ENCODE measurements around the gene SUCLG2. TPM values are rescaled to one million over a fixed set of nuclear protein-coding genes. Genes with fewer than 3 reads are reported as not detected.
A peak's percentile ranks its signal among the peaks of the same experiment; 100 is the strongest.

SUCLG2 gene
- total RNA-seq, 2 donors from 2014 or later = 43.8 to 48.1 TPM

DNA sequence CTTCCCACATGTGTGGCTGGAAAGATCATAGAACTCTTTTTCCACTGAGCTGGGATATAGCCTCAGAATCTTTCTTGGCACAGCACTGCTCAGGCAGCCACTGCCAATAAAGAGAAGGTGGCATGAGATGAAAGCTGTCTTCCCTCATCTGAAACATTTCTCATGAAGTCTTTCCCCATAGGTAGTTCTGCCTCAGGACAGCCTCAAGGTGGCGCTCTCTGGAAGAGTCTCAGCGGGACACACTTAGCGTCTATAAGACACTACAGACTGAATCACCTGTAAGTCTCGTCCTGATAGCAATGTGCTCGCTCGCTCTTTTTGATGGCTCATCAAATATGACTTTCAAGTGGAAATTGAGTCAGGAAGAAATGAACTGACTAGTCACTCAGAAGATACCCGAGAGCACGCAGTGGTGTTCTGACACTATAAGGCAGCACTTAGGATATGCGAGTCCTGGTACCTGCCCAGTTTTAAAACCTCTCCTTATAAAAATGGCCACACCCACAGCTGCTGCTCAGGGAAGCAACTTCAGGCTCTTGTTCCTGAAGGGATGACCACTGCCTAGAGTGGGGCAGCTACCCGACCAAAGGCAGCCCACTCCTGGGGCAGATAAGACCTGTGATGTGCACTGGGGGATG is 269.5 kb downstream of the SUCLG2 start:
- no peak overlapping the region for H3K4me3 Mint-ChIP-seq
- H3K27ac Mint-ChIP-seq = no peak overlapping the region
- ATAC-seq (no peak), DNase-seq (peak in 1 of 3 donors; percentile 24)
- no peaks in the 10 kb centered on the region for H3K27me3 Mint-ChIP-seq
- peaks cover 13% of the 10 kb centered on the region for H3K36me3 Mint-ChIP-seq (ENCODE audit: low read depth)
- peaks cover 2% of the 10 kb centered on the region for H3K4me1 Mint-ChIP-seq
- no peaks in the 10 kb centered on the region for H3K9me3 ChIP-seq (ENCODE audit: control insufficient read depth, low read length, poor library complexity, severe bottlenecking)

DNA sequence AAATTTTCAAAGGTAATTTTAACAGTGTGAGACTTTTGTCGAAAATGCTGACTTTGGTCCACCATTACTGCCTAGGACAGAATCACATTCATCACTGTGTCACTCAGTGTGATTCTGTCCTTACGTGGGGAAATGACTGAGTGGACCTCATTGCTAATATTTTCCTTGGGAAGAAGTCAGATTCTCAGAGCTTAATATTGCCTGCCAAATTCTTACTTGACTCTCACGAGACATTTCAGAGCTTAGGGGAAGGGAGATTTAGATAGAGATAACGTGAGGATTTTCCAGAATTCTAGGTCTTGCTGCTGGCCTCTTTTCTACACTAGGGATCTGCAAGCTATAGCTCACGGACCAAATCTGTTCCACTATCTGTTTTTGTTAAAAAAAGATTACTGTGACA is 270.4 kb downstream of the SUCLG2 start:
- no peak overlapping the region for H3K27ac Mint-ChIP-seq
- H3K4me1 Mint-ChIP-seq = peaks cover 4% of the 10 kb centered on the region
- no peaks in the 10 kb centered on the region for H3K9me3 ChIP-seq (ENCODE audit: control insufficient read depth, low read length, poor library complexity, severe bottlenecking)
- no peak overlapping the region for H3K4me3 Mint-ChIP-seq
- ATAC-seq (no peak), DNase-seq (no peak)
- peaks cover 17% of the 10 kb centered on the region for H3K36me3 Mint-ChIP-seq (ENCODE audit: low read depth)
- no peaks in the 10 kb centered on the region for H3K27me3 Mint-ChIP-seq

DNA sequence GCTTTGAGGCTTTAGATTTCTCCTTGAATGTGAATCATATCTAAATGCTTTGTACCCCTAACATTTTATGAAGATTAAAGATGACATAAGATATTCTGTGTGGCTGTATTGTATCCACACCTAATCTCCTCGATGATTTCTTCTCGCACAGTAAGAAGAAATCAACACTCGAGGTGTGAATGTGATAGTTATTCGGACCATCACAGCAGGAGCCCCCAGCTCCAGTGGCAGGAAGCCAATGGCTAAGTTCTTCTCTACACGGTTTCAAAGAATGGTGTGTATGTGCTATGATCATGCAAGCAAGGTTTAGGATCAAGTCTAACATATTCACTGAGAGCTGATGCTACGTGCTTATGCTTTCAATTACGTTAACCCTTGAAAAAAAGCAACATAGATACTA is 271.0 kb downstream of the SUCLG2 start:
- no peaks in the 10 kb centered on the region for H3K27me3 Mint-ChIP-seq
- H3K4me1 Mint-ChIP-seq = peaks cover 4% of the 10 kb centered on the region
- no peak overlapping the region for H3K4me3 Mint-ChIP-seq
- peaks cover 15% of the 10 kb centered on the region for H3K36me3 Mint-ChIP-seq (ENCODE audit: low read depth)
- no peak overlapping the region for H3K27ac Mint-ChIP-seq
- ATAC-seq (no peak), DNase-seq (no peak)
- H3K9me3 ChIP-seq (ENCODE audit: control insufficient read depth, low read length, poor library complexity, severe bottlenecking) = no peaks in the 10 kb centered on the region

DNA sequence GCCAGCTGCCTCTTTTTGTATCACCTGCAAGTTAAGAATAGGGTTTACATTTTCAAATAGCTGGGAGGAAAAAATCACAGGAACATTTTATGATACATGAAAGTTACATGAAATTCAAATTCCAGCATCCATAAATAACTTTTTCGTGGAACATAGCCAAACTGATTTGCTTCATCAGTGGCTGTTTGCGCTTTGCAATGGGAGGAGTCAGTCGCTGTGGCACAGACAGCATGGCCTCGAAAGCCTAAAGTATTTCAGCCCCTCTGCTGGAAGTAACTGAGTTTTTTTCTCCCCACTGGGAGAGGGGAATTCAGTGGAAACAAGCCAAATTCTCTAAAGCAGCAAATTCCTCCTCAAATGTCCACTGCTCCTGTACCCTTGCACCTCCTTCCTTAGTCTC is 271.9 kb downstream of the SUCLG2 start:
- DNase-seq = no peak
- Mint-ChIP-seq H3K4me3 (no peak overlapping the region), H3K27me3 (no peaks in the 10 kb centered on the region), H3K36me3 (ENCODE audit: low read depth) (peaks cover 10% of the 10 kb centered on the region), H3K27ac (no peak overlapping the region), H3K4me1 (peaks cover 5% of the 10 kb centered on the region)
- ATAC-seq = no peak
- H3K9me3 ChIP-seq (ENCODE audit: control insufficient read depth, low read length, poor library complexity, severe bottlenecking) = no peaks in the 10 kb centered on the region

DNA sequence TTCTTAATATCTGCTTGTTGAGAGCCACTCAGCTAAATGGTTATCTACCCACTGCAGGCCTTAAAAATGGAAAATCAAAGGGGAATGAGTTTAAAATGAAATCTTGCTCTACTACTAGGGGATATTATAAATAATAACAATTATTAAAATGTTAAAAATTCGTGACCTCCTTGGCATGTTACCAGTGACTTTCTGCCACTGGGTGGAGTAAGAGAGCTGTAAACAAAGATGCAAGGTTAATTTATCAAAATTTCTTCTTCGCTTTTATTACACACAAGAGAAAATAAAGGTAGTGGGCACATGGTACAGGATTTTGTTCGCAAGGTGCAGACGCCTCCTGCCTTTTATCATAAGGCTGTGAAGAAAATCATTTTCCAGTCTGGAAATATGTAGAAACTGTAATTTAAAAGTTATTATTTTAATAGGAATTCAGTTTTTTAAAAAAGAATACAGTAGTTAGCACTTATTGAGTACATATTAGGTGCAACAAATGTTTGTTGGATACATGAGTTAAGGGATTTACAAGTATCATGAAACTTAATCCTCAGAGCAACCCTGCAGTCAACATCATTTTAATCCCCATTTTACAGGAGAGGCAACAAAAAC is 272.6 kb downstream of the SUCLG2 start:
- H3K36me3 Mint-ChIP-seq (ENCODE audit: low read depth) = peaks cover 8% of the 10 kb centered on the region
- no peak for DNase-seq
- peaks cover 6% of the 10 kb centered on the region for H3K4me1 Mint-ChIP-seq
- H3K27me3 Mint-ChIP-seq = no peaks in the 10 kb centered on the region
- no peak for ATAC-seq
- H3K27ac Mint-ChIP-seq = no peak overlapping the region
- no peaks in the 10 kb centered on the region for H3K9me3 ChIP-seq (ENCODE audit: control insufficient read depth, low read length, poor library complexity, severe bottlenecking)
- H3K4me3 Mint-ChIP-seq = no peak overlapping the region

DNA sequence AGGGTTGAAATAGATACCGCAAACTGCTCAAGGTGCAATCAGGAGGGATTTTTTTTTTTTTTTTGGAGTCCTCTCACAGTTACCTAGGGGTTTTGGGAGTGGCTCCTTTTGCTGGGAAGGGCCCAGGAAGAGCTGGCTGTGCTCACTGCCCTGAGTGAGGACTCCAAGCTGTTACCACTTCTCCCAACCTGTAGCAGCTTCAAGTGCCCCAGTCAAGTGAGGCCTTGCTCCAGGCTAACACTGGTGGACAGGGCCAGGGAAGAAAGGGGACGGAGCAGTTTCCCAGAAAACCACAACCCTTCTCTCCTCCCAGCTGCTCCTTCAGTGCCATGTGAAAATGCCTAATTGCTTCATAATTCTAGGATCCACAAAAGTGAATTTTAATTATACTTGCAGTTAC is 274.3 kb downstream of the SUCLG2 start:
- peak overlapping the region; percentile 56 for H3K4me3 Mint-ChIP-seq
- no peak for ATAC-seq
- peaks cover 9% of the 10 kb centered on the region for H3K36me3 Mint-ChIP-seq (ENCODE audit: low read depth)
- no peak for DNase-seq
- no peaks in the 10 kb centered on the region for H3K27me3 Mint-ChIP-seq
- no peak overlapping the region for H3K27ac Mint-ChIP-seq
- peaks cover 6% of the 10 kb centered on the region for H3K4me1 Mint-ChIP-seq
- no peaks in the 10 kb centered on the region for H3K9me3 ChIP-seq (ENCODE audit: control insufficient read depth, low read length, poor library complexity, severe bottlenecking)

DNA sequence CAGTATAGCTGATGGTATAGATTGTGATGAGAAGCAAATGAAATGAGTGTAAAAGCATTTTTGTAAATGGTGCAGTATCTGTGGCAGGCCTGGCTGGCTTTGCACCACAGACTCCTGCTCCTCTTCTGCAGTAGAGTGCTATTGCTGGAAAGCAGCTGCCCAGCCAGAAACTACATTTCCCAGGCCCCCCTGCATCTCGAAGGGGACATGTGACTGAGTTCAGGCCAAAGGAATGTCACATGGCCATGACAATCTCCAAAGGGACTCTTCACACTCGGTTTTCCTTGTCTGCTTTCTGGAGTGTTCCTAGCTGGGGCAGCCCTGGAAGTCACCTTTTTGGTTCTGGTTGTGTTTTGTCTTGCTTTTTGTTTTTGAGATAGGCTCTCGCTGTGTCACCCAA is 277.1 kb downstream of the SUCLG2 start:
- ATAC-seq = no peak

DNA sequence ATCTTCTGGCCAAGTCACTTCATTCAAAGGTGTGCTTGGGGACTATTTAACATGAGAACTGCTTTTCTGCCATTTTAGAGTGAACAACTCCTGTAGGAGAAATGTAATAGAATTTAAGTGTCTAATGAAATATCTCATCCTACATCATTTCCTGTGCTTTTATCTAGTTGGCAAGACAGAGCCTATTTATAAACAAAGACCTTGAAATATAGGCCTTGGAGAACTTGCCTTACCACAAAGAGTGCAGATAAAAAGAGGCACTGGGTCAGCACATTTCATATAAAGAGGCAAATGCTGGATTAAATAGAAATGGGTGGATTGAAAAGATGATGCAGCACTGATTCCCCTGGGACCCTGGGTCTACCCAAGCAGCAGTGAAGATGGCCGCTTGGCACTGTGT is 278.0 kb downstream of the SUCLG2 start:
- DNase-seq (no peak), ATAC-seq (no peak)
- H3K27ac Mint-ChIP-seq = no peak overlapping the region
- no peaks in the 10 kb centered on the region for H3K27me3 Mint-ChIP-seq
- H3K9me3 ChIP-seq (ENCODE audit: control insufficient read depth, low read length, poor library complexity, severe bottlenecking) = no peaks in the 10 kb centered on the region
- H3K4me1 Mint-ChIP-seq = peaks cover 6% of the 10 kb centered on the region
- peaks cover 9% of the 10 kb centered on the region for H3K36me3 Mint-ChIP-seq (ENCODE audit: low read depth)
- H3K4me3 Mint-ChIP-seq = no peak overlapping the region

More for the DNA sequence above, 277.1 kb downstream of the SUCLG2 start:
- no peak for DNase-seq
- no peaks in the 10 kb centered on the region for H3K27me3 Mint-ChIP-seq
- H3K9me3 ChIP-seq (ENCODE audit: control insufficient read depth, low read length, poor library complexity, severe bottlenecking) = no peaks in the 10 kb centered on the region
- no peak overlapping the region for H3K4me3 Mint-ChIP-seq
- H3K4me1 Mint-ChIP-seq = peaks cover 6% of the 10 kb centered on the region
- peaks cover 9% of the 10 kb centered on the region for H3K36me3 Mint-ChIP-seq (ENCODE audit: low read depth)
- H3K27ac Mint-ChIP-seq = no peak overlapping the region

DNA sequence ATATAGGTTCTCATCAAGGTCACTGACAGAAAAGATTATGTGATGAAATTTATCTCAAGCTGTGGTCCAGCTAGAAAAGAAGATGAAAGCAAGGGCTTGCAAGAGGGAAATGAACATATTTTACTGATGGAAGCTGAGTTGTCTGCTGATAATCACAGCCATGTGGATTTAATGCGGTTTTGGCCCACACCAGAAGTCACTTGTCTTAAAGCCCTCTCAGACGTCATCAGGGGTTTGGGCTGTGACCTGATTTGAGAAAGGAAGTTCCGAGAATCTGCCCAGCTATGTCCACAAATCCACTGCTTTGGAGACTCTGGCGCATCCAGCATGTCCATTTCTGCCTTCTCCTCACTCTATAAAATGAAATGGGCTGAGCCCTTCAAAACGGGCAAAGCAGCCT is 278.4 kb downstream of the SUCLG2 start:
- Mint-ChIP-seq H3K4me1 (peaks cover 6% of the 10 kb centered on the region), H3K27me3 (no peaks in the 10 kb centered on the region), H3K4me3 (no peak overlapping the region), H3K27ac (no peak overlapping the region), H3K36me3 (ENCODE audit: low read depth) (peaks cover 9% of the 10 kb centered on the region)
- DNase-seq (no peak), ATAC-seq (no peak)
- H3K9me3 ChIP-seq (ENCODE audit: control insufficient read depth, low read length, poor library complexity, severe bottlenecking) = no peaks in the 10 kb centered on the region

DNA sequence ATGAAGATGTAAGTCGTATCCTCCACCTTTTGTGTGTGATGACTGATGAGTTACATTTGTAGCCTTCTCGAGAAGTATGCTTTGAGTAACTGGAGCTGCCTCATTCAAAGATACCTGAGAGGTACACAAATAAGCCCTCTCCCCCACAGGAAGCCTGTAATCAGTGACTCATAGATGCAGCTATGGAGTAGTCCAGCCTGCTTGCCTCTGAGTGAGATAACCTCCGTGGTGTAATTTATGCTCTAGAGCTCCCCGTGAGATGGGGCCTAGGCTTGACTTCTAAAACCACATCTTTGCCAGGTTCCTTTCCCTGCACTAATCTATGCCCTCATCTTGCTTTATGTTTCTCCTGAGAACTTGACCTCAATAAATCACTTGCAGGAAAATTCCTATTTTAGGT is 291.7 kb downstream of the SUCLG2 start:
- no peak for ATAC-seq
- no peak for DNase-seq
- Mint-ChIP-seq H3K4me1 (peaks cover 15% of the 10 kb centered on the region), H3K4me3 (no peak overlapping the region), H3K27me3 (no peaks in the 10 kb centered on the region), H3K27ac (peak overlapping the region; percentile 49), H3K36me3 (ENCODE audit: low read depth) (no peaks in the 10 kb centered on the region)
- H3K9me3 ChIP-seq (ENCODE audit: control insufficient read depth, low read length, poor library complexity, severe bottlenecking) = no peaks in the 10 kb centered on the region

DNA sequence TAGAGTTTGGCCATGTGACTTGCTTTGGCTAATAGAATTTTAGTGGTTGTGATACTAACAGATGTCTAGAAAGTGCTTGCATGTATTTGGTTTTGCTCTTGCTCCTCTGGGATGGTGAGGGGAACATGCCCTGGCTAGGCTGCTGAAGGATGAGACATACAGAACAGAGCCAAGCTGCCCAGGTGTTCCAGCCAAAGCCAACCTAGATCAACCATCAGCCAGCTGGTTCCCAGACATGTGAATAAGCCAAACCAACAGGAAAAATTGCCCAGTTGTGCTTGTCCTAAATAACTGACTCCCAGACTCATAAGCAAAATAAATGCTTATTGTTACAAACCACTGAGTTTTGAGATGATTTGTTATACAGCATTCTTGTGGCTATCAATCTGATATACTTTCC is 292.6 kb downstream of the SUCLG2 start:
- H3K27ac Mint-ChIP-seq = no peak overlapping the region
- peaks cover 21% of the 10 kb centered on the region for H3K4me1 Mint-ChIP-seq
- DNase-seq (no peak), ATAC-seq (no peak)
- no peak overlapping the region for H3K4me3 Mint-ChIP-seq
- H3K36me3 Mint-ChIP-seq (ENCODE audit: low read depth) = no peaks in the 10 kb centered on the region
- no peaks in the 10 kb centered on the region for H3K9me3 ChIP-seq (ENCODE audit: control insufficient read depth, low read length, poor library complexity, severe bottlenecking)
- H3K27me3 Mint-ChIP-seq = no peaks in the 10 kb centered on the region

DNA sequence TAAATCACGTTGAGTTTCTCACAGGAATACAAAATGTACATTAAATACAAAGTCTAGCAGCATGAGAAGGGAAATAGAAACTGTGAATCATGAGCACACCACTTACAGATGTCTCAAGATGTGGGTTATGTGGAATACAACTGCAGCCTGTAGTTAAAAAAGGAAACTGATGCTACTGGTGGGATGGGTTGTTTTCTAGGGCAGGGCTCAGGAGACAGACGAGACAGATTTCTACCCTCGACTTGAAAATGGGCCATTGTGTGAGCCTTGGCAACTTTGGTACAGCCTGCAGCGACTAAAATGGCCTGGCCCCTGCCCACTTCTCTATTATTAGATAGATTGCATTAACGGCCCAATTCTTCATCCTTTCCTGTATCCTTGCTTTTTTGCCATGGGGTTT is 293.1 kb downstream of the SUCLG2 start:
- H3K27ac Mint-ChIP-seq = no peak overlapping the region
- peaks cover 21% of the 10 kb centered on the region for H3K4me1 Mint-ChIP-seq
- no peaks in the 10 kb centered on the region for H3K27me3 Mint-ChIP-seq
- no peaks in the 10 kb centered on the region for H3K9me3 ChIP-seq (ENCODE audit: control insufficient read depth, low read length, poor library complexity, severe bottlenecking)
- H3K36me3 Mint-ChIP-seq (ENCODE audit: low read depth) = peaks cover 1% of the 10 kb centered on the region
- no peak for ATAC-seq
- DNase-seq = no peak
- no peak overlapping the region for H3K4me3 Mint-ChIP-seq

DNA sequence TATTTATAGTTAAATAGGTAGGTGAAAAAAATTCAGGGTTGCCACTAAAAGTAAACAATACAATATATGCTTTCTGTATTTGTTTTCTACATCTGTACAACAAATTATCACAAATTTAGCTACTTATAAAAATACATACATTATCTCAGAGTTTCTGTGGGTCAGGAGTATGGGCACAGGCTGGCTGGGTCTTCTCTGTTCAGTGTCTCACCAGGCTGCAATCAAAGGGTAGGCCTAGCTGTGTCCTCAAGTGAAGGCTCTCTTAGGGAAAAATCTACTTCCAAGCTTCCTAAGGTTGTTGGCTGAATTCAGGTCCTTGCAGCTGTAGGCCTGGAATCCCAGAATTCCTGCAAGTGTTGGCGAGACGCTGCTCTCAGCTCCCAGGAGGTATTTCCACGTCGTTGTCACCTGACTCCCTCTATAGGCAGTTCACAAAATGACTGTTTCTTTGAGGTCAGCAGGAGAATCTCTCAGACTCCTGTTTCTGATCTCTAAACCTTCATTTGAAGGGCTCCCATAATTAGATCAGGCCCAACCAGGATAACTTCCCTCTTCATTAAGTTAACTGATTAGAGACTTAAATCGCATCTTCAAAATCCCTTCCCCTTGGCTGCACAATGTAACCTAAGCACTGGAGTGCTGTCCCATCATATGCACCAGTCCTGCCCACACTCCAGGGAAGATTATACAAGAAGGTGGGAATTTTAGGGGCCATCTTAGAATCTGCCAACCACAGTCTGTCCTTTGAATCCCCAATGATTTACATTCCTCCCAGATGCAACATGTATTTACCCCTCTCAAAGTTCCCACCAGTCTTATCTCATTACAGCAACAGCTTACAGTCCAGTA is 296.6 kb downstream of the SUCLG2 start:
- Mint-ChIP-seq H3K4me1 (peaks cover 13% of the 10 kb centered on the region), H3K36me3 (ENCODE audit: low read depth) (peaks cover 3% of the 10 kb centered on the region), H3K27me3 (no peaks in the 10 kb centered on the region), H3K27ac (no peak overlapping the region), H3K4me3 (peak overlapping the region; percentile 19)
- ATAC-seq (no peak), DNase-seq (no peak)
- H3K9me3 ChIP-seq (ENCODE audit: control insufficient read depth, low read length, poor library complexity, severe bottlenecking) = no peaks in the 10 kb centered on the region
